LoVo (cell line): Measurements from ENCODE around the gene NFIA.

Source experiments
- DNase-seq: peaks from one replicate; pipeline ENCODE4 v3.0.0-alpha.2; 2016; ENCODE audit warnings: low spot score

NFIA gene

GRCh38 chr1:61083807-61084440 lies 1.6 kb downstream of the NFIA start:
- no peak for DNase-seq

GRCh38 chr1:61084491-61085031 lies 2.2 kb downstream of the NFIA start:
- no peak for DNase-seq

GRCh38 chr1:61085206-61085982 lies 3.0 kb downstream of the NFIA start:
- DNase-seq = no peak

GRCh38 chr1:61085983-61086644 lies 3.8 kb downstream of the NFIA start:
- DNase-seq = no peak

- no peak for DNase-seq
These were observed 5.2 kb downstream of the NFIA start for GRCh38 chr1:61087571-61087970.

GRCh38 chr1:61088163-61088974 lies 6.0 kb downstream of the NFIA start:
- DNase-seq = no peak

- no peak for DNase-seq
These were observed 7.0 kb downstream of the NFIA start for GRCh38 chr1:61089338-61089737.

- DNase-seq = no peak
These were observed 7.4 kb downstream of the NFIA start for GRCh38 chr1:61089741-61090140.

GRCh38 chr1:61090546-61091202 lies 8.3 kb downstream of the NFIA start:
- no peak for DNase-seq

- DNase-seq = no peak
These were observed 9.1 kb downstream of the NFIA start for GRCh38 chr1:61091455-61091854.

- no peak for DNase-seq
These were observed 10.3 kb downstream of the NFIA start for GRCh38 chr1:61092642-61093041.

GRCh38 chr1:61093525-61094137 lies 11.3 kb downstream of the NFIA start:
- no peak for DNase-seq

- DNase-seq = no peak
These were observed 12.5 kb downstream of the NFIA start for GRCh38 chr1:61094677-61095469.

- no peak for DNase-seq
These were observed 13.1 kb downstream of the NFIA start for GRCh38 chr1:61095470-61095812.

- no peak for DNase-seq
These were observed 15.0 kb downstream of the NFIA start for GRCh38 chr1:61097317-61097716.

- DNase-seq = no peak
These were observed 15.4 kb downstream of the NFIA start for GRCh38 chr1:61097722-61098121.

GRCh38 chr1:61098333-61098732 lies 16.0 kb downstream of the NFIA start:
- DNase-seq = no peak

GRCh38 chr1:61098906-61099437 lies 16.6 kb downstream of the NFIA start:
- DNase-seq = no peak

- no peak for DNase-seq
These were observed 18.2 kb downstream of the NFIA start for GRCh38 chr1:61100578-61100977.

GRCh38 chr1:61101536-61101935 lies 19.2 kb downstream of the NFIA start:
- no peak for DNase-seq
